Ishikawa (cell line): ENCODE measurements around the gene PA2G4.

Experiments
- CREB1 ChIP-seq: IDR thresholded peaks from 2 replicates; pipeline ENCODE4 v1.6.1; 2012; ENCODE audit warnings: low read depth
- NFIC ChIP-seq: IDR thresholded peaks from 2 replicates; pipeline ENCODE4 v1.6.1; 2012
- TAF1 ChIP-seq: IDR thresholded peaks from 2 replicates; pipeline ENCODE4 v1.6.1; 2012; ENCODE audit warnings: low read depth, mild to moderate bottlenecking
- TF ChIP-seq, protein P1 (sequence below): IDR thresholded peaks from 2 replicates; pipeline ENCODE4 v1.6.1; 2012

GRCh38 chr12:56080556-56081138, 23.7 kb upstream of the PA2G4 start:
- TF ChIP-seq NFIC (no peak), TAF1 (no peak), CREB1 (no peak)
- TF ChIP-seq, protein P1, sequence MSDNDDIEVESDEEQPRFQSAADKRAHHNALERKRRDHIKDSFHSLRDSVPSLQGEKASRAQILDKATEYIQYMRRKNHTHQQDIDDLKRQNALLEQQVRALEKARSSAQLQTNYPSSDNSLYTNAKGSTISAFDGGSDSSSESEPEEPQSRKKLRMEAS = no peak
